T follicular helper cell (primary cell): Measurements from ENCODE around the gene GPS1.
"Not testable (repeated sequence)": the region's sequence is repeated elsewhere in the genome, so short reads cannot be mapped to it uniquely, and the experiment has no call there.

Source experiments
- DNase-seq: peaks from one replicate; pipeline ENCODE4 v3.0.0-alpha.2; 2020; ENCODE audit warnings: low read depth

Gene GPS1

DNA sequence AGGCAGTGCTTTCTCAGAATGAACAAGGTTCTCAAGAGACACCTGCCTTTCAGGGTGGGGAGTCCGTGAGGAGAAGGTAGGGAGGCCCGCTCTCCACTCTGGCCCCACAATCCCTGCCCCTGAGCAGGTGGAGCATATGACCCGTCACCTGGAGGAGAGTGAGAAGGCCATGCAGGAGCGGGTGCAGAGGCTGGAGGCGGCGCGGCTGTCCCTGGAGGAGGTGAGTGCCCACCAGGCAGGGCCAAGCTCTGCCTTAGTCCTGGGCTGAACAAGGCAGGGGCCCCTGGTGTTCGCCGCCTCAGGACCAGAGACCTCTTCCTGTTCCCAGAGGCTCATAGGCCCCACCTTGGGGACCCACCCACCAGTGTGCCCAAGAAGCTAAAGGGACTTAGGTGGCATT is 22.7 kb upstream of the GPS1 start:
- no peak for DNase-seq

DNA sequence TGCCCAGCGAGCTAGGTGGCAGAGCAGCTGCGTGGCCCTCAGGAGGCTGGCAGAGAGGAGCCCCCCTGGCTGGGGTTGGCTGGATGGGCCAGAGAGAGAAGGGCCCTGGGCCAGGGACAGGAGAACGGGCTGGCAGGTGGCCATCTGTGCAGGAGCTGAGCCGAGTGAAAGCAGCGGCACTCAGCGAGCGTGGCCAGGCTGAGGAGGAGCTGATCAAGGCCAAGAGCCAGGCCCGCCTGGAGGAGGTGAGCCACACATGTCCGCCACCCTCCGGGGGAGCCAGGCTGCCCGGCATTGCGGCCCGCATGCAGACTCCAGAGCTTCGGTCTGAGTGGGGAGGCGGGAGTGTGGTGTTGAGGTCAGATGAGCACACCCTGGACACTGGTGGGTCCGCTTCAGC is 22.3 kb upstream of the GPS1 start:
- no peak for DNase-seq

DNA sequence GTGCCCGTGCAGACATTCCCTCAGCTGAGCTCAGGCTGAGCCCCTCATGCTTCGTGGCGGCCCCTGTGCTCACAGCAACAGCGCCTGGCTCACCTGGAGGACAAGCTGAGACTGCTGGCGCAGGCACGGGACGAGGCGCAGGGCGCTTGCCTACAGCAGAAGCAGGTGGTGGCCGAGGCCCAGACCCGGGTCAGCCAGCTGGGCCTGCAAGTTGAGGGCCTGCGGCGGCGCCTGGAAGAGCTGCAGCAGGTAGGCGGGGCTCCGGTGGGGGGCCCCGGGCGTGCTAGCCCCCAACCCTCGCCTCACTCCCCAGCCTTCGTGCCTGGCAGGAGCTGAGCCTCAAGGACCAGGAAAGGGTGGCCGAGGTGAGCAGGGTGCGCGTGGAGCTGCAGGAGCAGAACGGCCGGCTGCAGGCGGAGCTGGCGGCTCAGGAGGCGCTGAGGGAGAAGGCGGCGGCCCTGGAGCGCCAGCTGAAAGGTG is 21.7 kb upstream of the GPS1 start:
- DNase-seq: no peak

DNA sequence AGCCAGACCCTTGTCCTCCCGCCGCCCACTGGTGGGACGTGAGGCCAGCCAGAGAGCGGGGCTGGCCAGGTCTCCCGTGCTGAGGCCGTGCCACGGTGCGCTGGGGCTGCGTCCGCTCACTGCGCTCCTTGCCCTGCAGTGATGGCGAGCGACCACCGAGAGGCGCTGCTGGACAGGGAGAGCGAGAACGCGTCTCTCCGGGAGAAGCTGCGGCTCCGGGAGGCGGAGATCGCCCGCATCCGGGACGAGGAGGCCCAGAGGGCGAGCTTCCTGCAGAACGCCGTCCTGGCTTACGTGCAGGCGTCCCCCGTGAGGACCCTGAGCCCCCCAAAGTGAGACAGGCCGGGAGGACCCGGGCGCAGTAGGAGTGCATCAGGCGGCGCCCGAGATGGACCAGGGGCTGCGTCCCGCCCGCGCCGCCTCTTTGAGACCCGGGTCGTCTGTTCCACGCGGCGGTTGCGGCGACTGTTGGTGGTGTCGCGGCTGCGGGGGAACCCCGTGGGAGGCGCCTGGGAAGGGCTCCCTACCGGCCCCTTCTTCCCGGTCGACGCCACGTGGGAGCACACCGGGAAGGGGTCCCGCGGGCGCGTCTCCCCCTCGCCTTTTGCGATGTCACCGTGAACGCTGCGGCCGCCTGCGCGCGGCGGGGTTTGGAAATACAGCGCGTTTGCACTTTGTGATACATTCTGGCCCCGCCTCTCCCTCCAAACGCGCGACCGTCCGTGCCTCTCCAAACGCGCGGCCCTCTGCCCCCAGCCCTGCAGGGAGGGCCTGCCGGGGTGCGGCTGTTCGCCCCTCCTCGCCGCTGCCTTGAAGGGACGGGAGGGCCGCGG is 21.0 kb upstream of the GPS1 start:
- peak; percentile 75 for DNase-seq

DNA sequence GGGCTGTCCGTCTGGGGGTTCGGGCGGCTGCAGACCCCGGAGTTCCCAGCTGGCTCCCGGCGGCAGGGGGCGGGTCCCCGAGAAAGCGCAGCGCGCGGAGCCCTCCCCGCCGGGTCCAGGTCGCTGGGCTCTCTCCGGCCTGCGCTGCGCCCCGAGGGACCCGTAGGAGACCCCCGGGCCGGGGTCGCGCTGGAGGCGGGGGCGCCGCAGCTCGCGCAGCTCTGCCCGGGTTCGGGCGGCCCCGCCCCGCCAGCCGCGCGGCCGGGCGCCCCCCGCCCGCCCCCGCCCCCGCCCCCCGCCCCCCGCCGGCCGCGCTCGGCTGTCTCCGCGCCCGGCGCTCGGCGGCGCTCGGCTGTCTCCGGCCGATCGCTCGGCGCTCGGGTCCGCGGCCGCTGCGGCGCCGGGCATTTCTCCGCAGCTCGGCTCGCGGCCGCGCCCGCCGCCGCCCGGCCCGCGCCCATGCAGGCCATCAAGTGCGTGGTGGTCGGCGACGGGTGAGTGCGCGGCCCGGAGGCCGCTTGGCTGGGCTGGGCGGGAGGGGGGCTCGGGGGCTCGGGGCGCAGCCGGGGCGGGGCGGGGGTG is 20.3 kb upstream of the GPS1 start, which contains the start of gene RAC3:
TSS of gene RAC3 (plus strand) at position 376 of the 582 bp plus-strand sequence. CDS start at position 460, 84 bp downstream.
- DNase-seq: no peak

DNA sequence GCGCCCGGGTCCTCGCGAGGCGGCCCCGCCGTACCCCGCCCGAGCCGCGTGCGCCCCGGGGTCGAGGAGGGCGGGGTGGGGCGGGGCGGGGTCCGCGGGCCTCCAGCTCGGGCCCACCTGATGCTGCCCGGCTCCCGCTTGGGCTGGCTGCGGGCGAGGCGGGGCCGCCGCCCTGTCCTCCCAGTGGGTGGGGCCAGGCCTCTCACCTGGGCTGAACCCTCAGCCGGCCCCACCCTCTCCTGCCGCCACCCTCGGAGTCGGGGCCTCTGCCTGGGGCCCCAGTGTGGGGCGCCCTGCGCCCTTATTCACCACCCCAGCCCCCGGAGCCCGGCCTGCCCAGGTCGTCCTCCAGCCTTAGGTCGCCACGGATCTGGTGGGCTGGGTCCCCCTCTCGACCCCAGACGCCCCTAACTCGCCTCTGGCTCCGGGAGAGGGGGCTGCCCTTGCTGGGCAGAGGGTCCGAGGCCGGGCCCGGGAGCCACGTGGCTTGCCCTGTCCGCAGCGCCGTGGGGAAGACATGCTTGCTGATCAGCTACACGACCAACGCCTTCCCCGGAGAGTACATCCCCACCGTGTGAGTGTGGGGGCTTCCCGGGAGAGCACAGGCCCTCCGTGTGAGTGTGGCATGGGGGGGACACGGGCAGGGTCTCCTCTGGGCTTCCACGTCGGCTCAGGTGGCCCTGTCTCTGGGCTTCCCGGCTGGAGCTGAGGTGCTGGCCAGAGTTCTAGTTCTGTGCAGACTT is 19.6 kb upstream of the GPS1 start:
- no peak for DNase-seq

DNA sequence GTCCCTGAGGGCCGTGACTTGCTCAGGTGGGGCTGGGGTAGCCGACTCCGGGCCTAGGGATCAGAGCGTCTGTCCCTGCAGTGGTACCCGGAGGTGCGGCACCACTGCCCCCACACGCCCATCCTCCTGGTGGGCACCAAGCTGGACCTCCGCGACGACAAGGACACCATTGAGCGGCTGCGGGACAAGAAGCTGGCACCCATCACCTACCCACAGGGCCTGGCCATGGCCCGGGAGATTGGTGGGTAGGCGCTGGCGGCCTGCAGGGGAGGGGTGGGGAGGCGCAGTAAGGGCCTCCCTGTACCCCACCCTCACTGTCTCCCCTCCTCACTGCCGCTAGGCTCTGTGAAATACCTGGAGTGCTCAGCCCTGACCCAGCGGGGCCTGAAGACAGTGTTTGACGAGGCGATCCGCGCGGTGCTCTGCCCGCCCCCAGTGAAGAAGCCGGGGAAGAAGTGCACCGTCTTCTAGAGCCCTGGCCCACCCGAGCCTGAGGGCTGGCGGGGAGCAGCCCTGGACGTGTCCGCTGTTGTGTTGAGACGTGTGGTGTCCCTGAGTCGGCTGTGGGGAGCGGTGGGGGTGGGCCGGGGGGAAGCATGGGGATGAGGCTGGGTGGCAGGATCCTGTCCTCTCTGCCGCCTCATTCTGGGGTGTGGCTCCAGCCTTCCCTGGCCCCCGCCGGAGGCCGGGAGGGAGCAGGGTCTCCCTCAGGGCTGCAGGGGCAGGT is 18.2 kb upstream of the GPS1 start:
- no peak for DNase-seq

DNA sequence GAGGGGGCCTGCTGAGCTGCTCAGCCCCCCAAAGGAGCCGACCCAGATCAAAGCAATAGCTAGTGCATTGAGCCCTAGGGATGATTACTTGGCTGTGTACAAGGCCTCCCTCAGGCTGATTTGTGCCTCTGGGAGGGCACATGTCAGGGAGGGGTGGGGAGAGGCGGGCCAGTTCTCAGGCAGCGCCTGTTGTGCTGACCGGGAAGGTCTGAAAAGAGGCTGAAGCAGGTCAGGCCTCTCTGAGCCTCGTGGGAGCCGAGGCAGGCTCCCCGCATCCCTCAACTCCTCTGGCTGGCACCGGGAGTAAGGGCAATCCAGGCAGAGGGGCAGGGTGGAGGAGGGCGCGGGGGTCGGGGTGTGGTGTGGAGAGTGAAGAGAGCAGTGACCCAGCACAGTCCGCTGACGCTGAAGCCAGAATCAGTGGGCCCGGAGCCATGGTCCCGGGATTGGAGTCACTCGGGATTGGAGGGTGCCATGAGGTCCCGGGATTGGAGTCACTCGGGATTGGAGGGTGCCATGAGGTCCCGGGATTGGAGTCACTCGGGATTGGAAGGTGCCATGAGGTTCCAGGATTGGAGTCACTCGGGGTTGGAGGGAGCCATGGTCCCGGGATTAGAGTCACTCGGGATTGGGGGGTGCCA is 17.2 kb upstream of the GPS1 start:
- DNase-seq: no peak

DNA sequence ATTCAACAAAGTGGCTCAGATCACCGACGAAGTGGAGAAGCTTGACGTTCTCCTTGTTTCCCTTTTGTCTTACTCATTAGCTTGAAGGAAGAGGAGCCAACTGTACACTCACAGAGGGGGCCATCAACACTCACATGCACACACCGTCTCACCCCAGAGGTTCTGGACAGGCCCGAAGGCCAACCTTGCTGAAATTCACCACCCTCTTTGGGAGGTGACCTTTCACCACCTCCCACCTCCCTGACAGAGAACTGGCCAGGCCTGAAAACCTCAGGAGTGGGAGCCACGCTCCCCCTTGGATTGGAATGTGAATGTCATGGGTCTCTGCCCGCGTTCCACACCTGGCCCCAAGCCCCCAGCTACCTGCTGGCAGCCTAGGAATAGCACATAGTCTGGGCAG is 16.2 kb upstream of the GPS1 start:
- DNase-seq: no peak

DNA sequence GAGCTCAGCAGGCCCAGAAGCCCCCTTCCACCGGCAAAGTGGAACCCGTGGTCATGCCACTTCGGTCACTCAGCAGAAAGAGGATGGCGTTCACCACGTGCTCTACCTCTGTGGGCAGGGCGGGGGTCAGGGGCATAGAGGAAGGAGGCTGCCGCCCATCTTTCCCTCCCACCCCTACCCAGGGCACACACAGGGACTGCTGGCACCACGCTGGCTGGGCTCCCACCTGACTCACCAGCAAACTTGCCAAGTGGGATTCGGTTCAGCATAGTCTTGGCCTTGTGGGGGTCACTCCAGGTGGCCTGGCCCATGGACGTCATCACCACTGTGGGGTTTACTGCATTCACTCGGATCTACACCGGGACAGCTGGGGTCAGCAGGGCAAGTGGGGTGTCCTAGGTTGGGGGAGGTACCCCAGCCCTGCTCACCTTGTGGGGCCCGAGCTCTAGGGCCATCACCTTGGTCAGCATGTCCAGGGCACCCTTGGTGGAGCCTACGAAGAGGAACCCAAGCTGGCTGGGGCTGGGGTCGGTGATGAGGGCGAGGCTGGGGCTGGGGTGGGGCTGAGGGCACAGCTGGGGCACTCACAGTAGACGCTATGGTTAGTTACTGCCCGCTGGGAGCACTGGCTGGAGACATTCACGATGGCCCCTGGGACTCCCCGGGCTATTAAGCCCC is 15.6 kb upstream of the GPS1 start:
- DNase-seq: no peak

DNA sequence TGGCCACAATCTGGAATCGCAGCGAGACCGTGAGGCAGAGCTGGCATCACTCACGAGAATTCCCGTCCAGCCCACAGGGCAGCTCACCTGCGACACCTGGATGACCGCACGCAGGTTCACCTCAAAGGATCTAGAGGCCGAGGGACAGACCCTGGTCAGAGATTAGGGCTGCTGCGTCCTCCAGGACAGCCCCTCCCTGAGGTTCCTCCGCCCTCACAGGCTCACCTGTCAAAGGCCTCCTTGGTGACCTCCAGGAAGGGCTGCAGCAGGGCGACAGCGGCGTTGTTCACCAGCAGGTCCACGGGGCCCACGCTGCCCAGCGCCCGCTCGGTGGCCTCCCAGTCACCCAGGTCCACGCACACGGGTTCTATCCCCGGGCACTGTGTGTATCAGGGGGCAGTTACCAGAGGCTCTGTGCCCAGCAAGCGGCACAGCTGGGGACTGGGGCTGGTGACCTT is 15.0 kb upstream of the GPS1 start:
- no peak for DNase-seq

DNA sequence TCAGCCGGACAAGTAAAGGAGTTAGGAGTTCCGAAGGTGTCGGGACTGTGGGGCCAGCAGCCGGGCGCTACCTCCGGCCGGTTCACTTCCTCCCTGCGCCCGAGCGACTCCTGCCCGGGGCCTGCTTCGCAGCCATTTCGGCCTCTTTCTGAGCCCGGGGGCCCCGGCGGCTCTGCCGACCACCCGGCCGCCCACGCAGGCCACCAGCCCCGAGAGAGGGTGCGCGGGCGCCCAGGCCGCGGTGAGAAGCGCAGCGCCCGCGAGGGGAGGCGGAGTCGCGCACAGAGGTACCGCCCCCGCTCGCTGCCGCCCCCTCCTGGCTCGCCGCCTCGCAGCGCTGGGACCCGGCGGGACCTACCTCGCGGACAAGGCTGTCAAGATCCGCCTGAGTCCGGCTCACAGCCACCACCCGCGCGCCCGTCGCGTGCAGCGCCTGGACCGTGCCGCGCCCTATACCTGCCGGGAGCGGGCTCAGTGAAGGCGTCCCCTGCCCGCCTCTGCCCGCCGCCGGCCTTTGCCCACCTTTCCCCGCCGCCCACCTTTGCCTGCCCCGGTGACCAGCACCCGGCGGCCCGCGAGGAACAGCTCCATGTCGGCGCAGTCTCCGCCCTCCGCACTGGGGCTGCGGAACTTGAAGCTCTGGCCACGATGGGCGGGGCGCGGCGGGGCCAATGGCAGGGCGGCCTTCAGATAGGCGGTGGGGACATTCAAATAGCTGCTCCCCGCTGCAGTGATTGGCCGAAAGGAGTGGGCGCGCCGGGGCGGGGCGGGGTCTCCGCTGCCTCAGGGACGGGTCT is 14.4 kb upstream of the GPS1 start, which contains the start of gene DCXR:
TSS of gene DCXR (minus strand) at position 606 of the 797 bp plus-strand sequence. CDS start at position 591, 15 bp downstream.
- DNase-seq: peak; percentile 88

DNA sequence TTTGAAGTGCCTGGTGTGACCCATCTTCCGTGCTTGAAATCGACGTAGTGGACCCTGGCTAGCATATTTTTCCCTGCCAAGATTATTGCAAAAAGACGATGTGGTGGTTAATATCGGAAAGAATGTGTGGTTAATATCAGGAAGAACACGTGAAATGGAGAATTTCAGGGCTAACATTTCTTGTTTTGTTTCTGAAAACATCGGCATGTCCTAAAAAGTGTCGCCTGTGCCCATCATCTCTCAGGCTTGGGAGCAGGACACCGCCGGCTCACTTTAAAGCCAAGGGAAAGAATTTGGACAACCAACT is 13.9 kb upstream of the GPS1 start:
- no peak for DNase-seq

DNA sequence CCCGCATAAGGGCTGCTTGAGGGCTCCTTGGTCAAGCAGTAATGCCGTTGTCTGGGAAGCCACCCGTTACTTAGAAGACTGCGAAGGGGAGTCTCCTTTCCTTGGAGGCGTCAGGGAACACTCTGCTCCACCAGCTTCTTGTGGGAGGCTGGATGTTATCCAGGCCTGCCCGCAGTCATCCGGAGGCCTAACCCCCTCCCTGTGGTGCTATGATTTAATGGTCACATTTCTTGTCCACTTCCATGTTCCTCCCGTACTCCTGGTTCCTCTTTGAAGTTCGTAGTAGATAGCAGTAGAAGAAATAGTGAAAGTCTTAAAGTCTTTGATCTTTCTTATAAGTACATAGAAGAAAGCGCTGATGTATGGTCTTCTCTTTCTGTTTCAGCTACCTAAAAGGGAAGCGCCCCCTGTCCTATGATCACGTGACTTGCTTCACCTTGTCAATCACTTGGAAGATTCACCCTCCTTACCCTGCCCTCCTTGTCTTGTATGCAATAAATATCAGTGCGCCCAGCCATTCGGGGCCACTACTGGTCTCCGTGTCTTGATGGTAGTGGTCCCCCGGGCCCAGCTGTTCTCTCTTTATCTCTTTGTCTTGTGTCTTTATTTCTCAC is 12.8 kb upstream of the GPS1 start:
- not testable (repeated sequence) for DNase-seq

DNA sequence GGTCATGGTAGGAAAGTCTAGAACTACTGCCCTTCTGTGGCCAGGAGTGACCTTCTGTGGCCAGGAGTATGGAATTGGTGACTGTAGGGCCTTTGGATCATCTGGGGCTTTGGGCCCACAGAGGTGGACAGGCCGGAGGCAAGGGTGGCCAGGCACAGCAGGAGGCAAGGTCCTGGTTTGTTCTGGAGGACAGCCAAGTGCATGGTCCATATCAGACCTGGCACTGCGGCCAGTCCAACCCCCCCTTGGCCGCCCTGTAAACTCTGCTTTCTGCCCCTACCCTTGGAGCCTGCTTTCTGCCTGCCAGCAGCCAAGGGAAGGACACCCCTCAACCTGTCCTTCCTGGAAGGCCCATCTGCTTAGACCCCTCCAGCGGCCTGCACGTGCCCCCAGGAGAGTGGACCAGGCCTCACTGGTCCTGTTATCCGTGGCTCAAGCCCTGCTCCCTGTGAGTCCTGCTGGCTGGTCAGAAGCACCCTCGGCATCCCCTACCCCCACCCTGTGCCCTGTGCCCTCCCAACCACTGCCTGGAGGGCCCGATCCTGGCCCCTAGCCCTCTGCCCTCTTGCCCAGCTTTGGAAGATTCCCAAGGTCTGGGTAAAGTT is 11.9 kb upstream of the GPS1 start:
- DNase-seq: no peak

DNA sequence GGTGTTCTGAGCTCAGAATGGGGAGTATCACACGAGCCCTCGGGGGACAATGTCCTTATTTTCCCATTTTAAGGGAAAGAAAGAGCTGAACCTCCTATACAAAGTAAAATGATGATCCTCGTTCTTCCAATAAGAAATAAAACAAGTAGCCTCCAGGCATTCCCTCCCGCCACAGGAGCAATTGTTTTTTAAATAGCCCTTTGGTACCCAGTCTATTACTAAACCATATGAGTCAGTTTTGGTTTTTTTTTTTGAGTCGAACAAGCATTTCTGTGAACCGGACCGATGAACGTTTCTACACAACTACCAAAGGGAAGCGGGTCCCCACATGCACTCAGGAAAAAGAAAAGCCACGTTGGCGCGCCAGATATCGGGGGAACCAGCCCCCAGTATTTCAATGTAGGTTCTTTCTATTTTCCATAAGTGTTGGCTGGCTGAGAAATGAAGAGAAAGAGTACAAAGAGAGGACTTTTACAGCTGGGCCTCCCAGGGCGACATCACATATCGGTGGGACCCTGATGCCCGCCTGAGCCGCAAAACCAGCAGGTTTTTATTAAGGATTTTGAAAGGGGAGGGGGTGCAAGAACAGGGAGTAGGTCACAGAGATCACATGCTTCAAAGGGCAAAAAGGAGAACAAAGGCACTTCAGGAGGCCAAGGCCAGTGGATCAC is 10.4 kb upstream of the GPS1 start:
- DNase-seq: no peak

DNA sequence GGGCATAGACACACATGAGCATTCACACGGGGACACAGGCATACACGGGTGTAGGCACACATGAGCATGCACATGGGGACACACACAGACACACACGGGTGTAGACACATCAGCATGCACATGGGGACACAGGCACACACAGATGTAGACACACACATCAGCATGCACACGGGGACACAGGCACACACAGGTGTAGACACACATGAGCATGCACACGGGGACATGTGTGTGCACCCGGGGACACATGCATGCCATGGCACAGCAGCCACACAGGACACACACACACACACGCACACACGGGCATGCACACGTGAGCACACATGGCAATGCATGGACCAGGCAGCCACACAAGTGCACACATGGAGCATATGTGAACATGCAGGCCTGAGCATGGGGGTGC is 9.0 kb upstream of the GPS1 start:
- no peak for DNase-seq

DNA sequence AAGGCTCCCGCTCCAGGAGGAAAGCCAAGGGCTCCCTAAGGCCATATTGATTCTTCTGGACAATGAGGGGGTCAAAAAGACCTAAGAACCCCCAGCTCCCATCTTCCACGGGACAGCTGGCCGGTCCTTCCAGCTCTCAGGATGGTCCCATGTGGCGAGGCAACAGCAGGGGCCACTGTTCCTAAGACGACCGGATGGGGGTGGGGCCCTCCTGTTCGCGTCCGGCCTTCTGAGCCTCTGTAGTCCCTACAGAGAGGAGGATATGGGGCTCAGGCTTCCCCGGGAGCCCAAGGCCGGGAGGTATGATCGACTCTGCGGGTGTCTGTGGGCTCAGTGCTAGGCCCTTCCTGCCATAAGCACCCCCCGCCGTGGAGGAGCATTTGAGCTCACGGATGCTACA is 8.2 kb upstream of the GPS1 start:
- no peak for DNase-seq
